GM12878 (cell line): ENCODE data around the gene ZNF132. TPM values are rescaled to one million over a fixed set of nuclear protein-coding genes. Genes with fewer than 3 reads are reported as not detected.

Experiments
- ATAC-seq: fragments of 200-7000 bp; cut with Tn5 transposase; 3 replicates; pipeline ENCODE4 v1.9.1; 2020; ENCODE audit warnings: mild to moderate bottlenecking, moderate library complexity
- BruUV-seq: library from RNA; stranded (reverse); fragments of 400-500 nt; replicated peaks from 2 replicates; lab custom pipeline; 2021; lab: Mats Ljungman, UMichigan
- CTCF ChIA-PET: fragments of 300-600 bp; sonication (Branson Sonifier 250); formaldehyde crosslinking; extraction: SDS; loops from one replicate; lab custom pipeline; 2021; ENCODE audit warnings: inconsistent platforms; lab: Yijun Ruan, JAX
- POLR2A ChIA-PET: fragments of 350-600 bp; formaldehyde crosslinking; extraction: SDS; loops from one replicate; lab custom pipeline; 2021; ENCODE audit warnings: inconsistent platforms; lab: Charles Lee
- RAD21 ChIA-PET: fragments of 300-600 bp; sonication (Branson Sonifier 250); formaldehyde crosslinking; loops from one replicate; lab custom pipeline; 2023; ENCODE audit warnings: antibody characterized with exemption; ENCODE audit not compliant: unreplicated experiment; lab: Charles Lee
- SMC1A ChIA-PET: fragments of 300-600 bp; sonication (Branson Sonifier 250); formaldehyde crosslinking; loops from one replicate; lab custom pipeline; 2023; ENCODE audit not compliant: unreplicated experiment, uncharacterized antibody; lab: Charles Lee
- DNase-seq: peaks from one replicate; pipeline ENCODE4 v3.0.0-alpha.2; 2011; ENCODE audit warnings: low read depth, low spot score
- FAIRE-seq: peaks from 3 replicates; lab custom pipeline; 2011; peaks lifted over from hg19 to GRCh38; lab: Jason Lieb, UNC
- H2AFZ ChIP-seq: 2 replicates; pipeline ENCODE4 v1.6.0; 2011; ENCODE audit warnings: low read depth, low read length, control low read depth; ENCODE audit not compliant: control insufficient read depth
- H3K27ac ChIP-seq: 2 replicates; pipeline ENCODE4 v1.5.1; 2011; ENCODE audit warnings: control low read depth; ENCODE audit not compliant: control insufficient read depth, insufficient read depth
- H3K27me3 ChIP-seq, 2 experiments: replicated peaks in 1 of 2; 2 replicates each; pipeline versions ENCODE4 v1.6.0 to v1.6.1; 2011; ENCODE audit warnings: low read length in 1 of 2; ENCODE audit not compliant: control insufficient read depth in 2 of 2, insufficient read depth in 2 of 2
- H3K36me3 ChIP-seq, 2 experiments: 2 replicates each; pipeline ENCODE4 v1.5.1; 2011; ENCODE audit warnings: low read length in 1 of 2; ENCODE audit not compliant: control insufficient read depth in 2 of 2, insufficient read depth in 2 of 2
- H3K4me1 ChIP-seq: 2 replicates; pipeline ENCODE4 v1.6.1; 2011; ENCODE audit warnings: mild to moderate bottlenecking, low read length, moderate library complexity, mixed read lengths; ENCODE audit not compliant: control insufficient read depth, insufficient read depth
- H3K4me2 ChIP-seq: 2 replicates; pipeline ENCODE4 v1.6.0; 2011; ENCODE audit warnings: control low read depth; ENCODE audit not compliant: control insufficient read depth, insufficient read depth
- H3K4me3 ChIP-seq: fragments of 200-600 bp; sonication (generic); 2 replicates; pipeline ENCODE4 v1.5.1; 2016
- H3K79me2 ChIP-seq: 2 replicates; pipeline ENCODE4 v1.6.0; 2011; ENCODE audit warnings: low read length; ENCODE audit not compliant: control insufficient read depth, insufficient read depth
- H3K9ac ChIP-seq: 2 replicates; pipeline ENCODE4 v1.8.0; 2011; ENCODE audit warnings: low read length, control low read depth, mixed read lengths; ENCODE audit not compliant: control insufficient read depth, insufficient read depth
- H3K9me3 ChIP-seq: replicated peaks from 3 replicates; pipeline ENCODE4 v1.5.1; 2011; ENCODE audit warnings: mild to moderate bottlenecking, low read length; ENCODE audit not compliant: control insufficient read depth, insufficient read depth
- H4K20me1 ChIP-seq: 2 replicates; pipeline ENCODE4 v1.6.0; 2011; ENCODE audit not compliant: control insufficient read depth, insufficient read depth
- ATF7 ChIP-seq: fragments of 450-650 bp; IDR thresholded peaks from 2 replicates; pipeline ENCODE4 v1.6.1; 2016; ENCODE audit warnings: low read depth, mild to moderate bottlenecking
- CHD1 ChIP-seq: IDR thresholded peaks from 2 replicates; pipeline ENCODE4 v1.6.1; 2012; ENCODE audit warnings: low read depth, low read length, improper control_type of control experiment
- EED ChIP-seq: sonication (generic); IDR thresholded peaks from 2 replicates; pipeline ENCODE4 v1.6.1; 2016; ENCODE audit warnings: antibody characterized with exemption, low read depth
- FOXK2 ChIP-seq: fragments of 450-650 bp; IDR thresholded peaks from 2 replicates; pipeline ENCODE4 v1.6.1; 2017; ENCODE audit warnings: mild to moderate bottlenecking, moderate library complexity
- IKZF1 ChIP-seq: fragments of 450-650 bp; conservative IDR thresholded peaks from 2 replicates; pipeline ENCODE4 v1.6.1; 2017; ENCODE audit warnings: antibody characterized with exemption, mild to moderate bottlenecking
- IKZF2 ChIP-seq, 2 experiments: fragments of 450-650 bp; IDR thresholded peaks; 2 replicates each; pipeline ENCODE4 v1.6.1; 2017; ENCODE audit warnings: mild to moderate bottlenecking in 2 of 2, moderate library complexity in 2 of 2
- NFYA ChIP-seq: IDR thresholded peaks from 2 replicates; pipeline ENCODE4 v1.6.1; 2011; ENCODE audit warnings: low read depth, mild to moderate bottlenecking, low read length, improper control_type of control experiment, borderline replicate concordance
- RBBP5 ChIP-seq: fragments of 200-600 bp; sonication (generic); conservative IDR thresholded peaks from 2 replicates; pipeline ENCODE4 v1.6.1; 2016
- RELA ChIP-seq: fragments of 450-650 bp; IDR thresholded peaks from 2 replicates; pipeline ENCODE4 v1.8.0; 2014; ENCODE audit warnings: borderline replicate concordance; ENCODE audit not compliant: partially characterized antibody
- RUNX3 ChIP-seq: IDR thresholded peaks from 2 replicates; pipeline ENCODE4 v1.6.1; 2012; ENCODE audit warnings: low read length, inconsistent platforms
- SMAD1 ChIP-seq: fragments of 450-650 bp; IDR thresholded peaks from 2 replicates; pipeline ENCODE4 v1.6.1; 2018; ENCODE audit warnings: mild to moderate bottlenecking, low read depth; ENCODE audit not compliant: partially characterized antibody
- SREBF1 ChIP-seq: IDR thresholded peaks from 2 replicates; pipeline ENCODE4 v1.6.1; 2012; ENCODE audit warnings: mild to moderate bottlenecking, low read length
- TAF1 ChIP-seq: IDR thresholded peaks from 2 replicates; pipeline ENCODE4 v1.6.1; 2011; ENCODE audit warnings: mild to moderate bottlenecking, low read depth, low read length, borderline replicate concordance
- WGBS: methylation state at CpG from one replicate; pipeline ENCODE4 v1.1.6; 2016; ENCODE audit warnings: low lambda C conversion rate; ENCODE audit not compliant: insufficient replicate concordance, insufficient coverage; ENCODE audit errors: missing lambda C conversion rate; 5-methylcytosine and 5-hydroxymethylcytosine counted together
- in situ Hi-C: fragments of 300-500 bp; cut with MboI; formaldehyde crosslinking; loops from 9 replicates; pipeline ENCODE4 v1.14.3; 2018; ENCODE audit warnings: mixed read lengths
- intact Hi-C: fragments of 100-400 bp; cut with micrococcal nuclease; formaldehyde crosslinking; loops from one replicate; pipeline ENCODE4 v1.14.2; 2022; ENCODE audit not compliant: unreplicated experiment
- polyA plus RNA-seq, 11 experiments: library from polyadenylated mRNA; depleted of rRNA in 4 of 11; unstranded in 6 of 11; stranded (reverse) in 5 of 11; fragments of >200 nt; fragmentation: Nextera tagmentation in 4 of 11; fragmentation: Illumina TruSeq in 1 of 11; extraction: Ambion mirVana in 4 of 11; extraction: Trizol in 1 of 11; gene quantifications; 1 replicate in 1 of 11; 2 replicates in 10 of 11; pipeline versions ENCODE4 v1.2.1 to v1.2.3, GENCODE V29; 2011 to 2016; ENCODE audit warnings: inconsistent platforms in 2 of 11, missing spikeins in 2 of 11, low read depth in 1 of 11
- total RNA-seq, 4 experiments: library from RNA; depleted of rRNA in 3 of 4; stranded (reverse); fragments of >200 nt in 3 of 4; fragmentation: Illumina TruSeq in 1 of 4; extraction: Trizol in 1 of 4; gene quantifications; 2 replicates each; pipeline versions ENCODE4 v1.2.1 to v1.2.3, GENCODE V29; 2013 to 2021
- TF ChIP-seq, protein P1 (sequence below): IDR thresholded peaks from 2 replicates; pipeline ENCODE4 v1.6.1; 2011; ENCODE audit warnings: low read depth, mild to moderate bottlenecking, low read length, moderate library complexity, borderline replicate concordance; ENCODE audit errors: extremely low read depth

ZNF132 gene
- total and polyA plus RNA-seq, 10 of the 15 experiments (the other 5 are each of a cell fraction or from before 2014, with no cell fraction given): 0.56 to 4.0 (median 2.3) TPM

- FAIRE-seq (no peak), DNase-seq (no peak), ATAC-seq (no peak)
- Histone ChIP-seq H4K20me1 (peaks cover 5% of the 10 kb centered on the region), H3K4me3 (no peak overlapping the region), H2AFZ (no peak overlapping the region), H3K27me3 (no peaks in the 10 kb centered on the region), H3K4me2 (no peak overlapping the region), H3K9me3 (no peaks in the 10 kb centered on the region), H3K4me1 (peaks cover 10% of the 10 kb centered on the region), H3K27ac (no peak overlapping the region), H3K36me3 (peaks cover 4 to 24% of the 10 kb centered on the region in 2 experiments; a peak in 3 of 4 replicates), H3K79me2 (no peaks in the 10 kb centered on the region), H3K9ac (no peak overlapping the region)
- 64% methylated on average over 7 of the region's 7 CpGs for WGBS
- SMC1A ChIA-PET: no interaction called here
- RAD21 ChIA-PET: no interaction called here
- no TSS peak for BruUV-seq
- POLR2A ChIA-PET: no interaction called here
- in situ Hi-C loops (no loop called here), intact Hi-C loops (no loop called here)
- CTCF ChIA-PET: no interaction called here
- TF ChIP-seq EED (no peak), ATF7 (no peak), SMAD1 (no peak), RBBP5 (no peak), IKZF2 (IDR thresholded peaks at IDR 0.05) (no peak), RUNX3 (no peak), IKZF1 (no peak), SREBF1 (no peak), RELA (no peak), NFYA (no peak), TAF1 (no peak), CHD1 (no peak), FOXK2 (no peak)
- TF ChIP-seq, protein P1, sequence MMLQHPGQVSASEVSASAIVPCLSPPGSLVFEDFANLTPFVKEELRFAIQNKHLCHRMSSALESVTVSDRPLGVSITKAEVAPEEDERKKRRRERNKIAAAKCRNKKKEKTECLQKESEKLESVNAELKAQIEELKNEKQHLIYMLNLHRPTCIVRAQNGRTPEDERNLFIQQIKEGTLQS: no peak
Measured at GRCh38 chr19:58397533-58398037, 42.4 kb downstream of the ZNF132 start.
